ENCODE data around the gene MMP23B.

GRCh38 chr1:1620433-1621139 is 11.4 kb upstream of the MMP23B start:
- TF ChIP-seq CTCF (conservative IDR thresholded peaks at IDR 0.05 in 1 of 2, IDR thresholded peaks at IDR 0.05 in 1 of 2; ENCODE audit: extremely low read depth in 1 of 2, insufficient read depth in 1 of 2, low read depth in 1 of 2, low read length in 2 of 2) (no peak), EZH2 (IDR thresholded peaks at IDR 0.05; ENCODE audit: borderline replicate concordance, low read length) (no peak)
